ENCODE data around the gene PI4KB.
"Not testable (repeated sequence)": the region's sequence is repeated elsewhere in the genome, so short reads cannot be mapped to it uniquely, and the experiment has no call there.

The PI4KB gene

DNA sequence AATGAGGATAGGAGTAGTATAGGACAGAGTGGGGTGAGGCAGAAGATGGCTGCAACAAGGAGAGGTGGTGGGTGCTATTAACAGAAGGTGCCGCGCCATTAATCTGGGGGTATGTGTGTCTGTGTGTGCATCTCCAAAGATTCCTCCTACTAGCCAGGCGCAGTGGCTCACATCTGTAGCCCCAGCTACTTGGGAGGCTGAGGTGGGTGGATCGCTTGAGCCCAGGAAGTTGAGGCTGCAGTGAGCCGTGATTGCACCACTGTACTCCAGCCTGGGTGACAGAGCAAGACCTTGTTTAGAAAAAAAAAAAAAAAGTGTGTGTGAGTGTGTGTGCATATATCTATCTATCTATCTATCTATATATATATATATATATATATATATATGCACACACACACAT lies 51.9 kb downstream of the PI4KB start:
- DNase-seq: not testable (repeated sequence)

- no peak for DNase-seq
Measured at GRCh38 chr1:151273924-151274466, 53.2 kb downstream of the PI4KB start.

GRCh38 chr1:151267760-151268159 lies 59.5 kb downstream of the PI4KB start:
- DNase-seq: no peak

GRCh38 chr1:151266821-151267220 lies 60.4 kb downstream of the PI4KB start:
- DNase-seq: no peak

- no peak for DNase-seq
Measured at GRCh38 chr1:151266315-151266714, 60.9 kb downstream of the PI4KB start.

- no peak for DNase-seq
Measured at GRCh38 chr1:151265446-151266236, 61.6 kb downstream of the PI4KB start.

DNA sequence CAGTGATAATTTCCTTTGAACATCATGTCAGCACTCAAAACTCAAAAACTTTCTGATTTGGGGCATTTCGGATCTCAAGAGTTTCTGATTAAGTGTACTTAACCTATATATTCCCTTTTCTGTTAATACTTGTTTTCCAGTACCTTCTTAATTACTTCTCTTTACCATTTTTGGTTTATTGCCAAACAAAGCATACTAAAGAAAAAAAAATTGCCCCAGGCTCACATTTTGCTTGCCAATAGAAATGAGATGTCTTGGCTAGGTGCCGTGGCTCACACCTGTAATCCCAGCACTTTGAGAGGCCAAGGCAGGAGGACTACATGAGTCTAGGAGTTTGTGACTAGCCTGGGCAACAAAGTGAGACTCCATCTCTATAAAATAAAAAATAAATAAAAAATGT lies 67.9 kb downstream of the PI4KB start:
- no peak for DNase-seq

DNA sequence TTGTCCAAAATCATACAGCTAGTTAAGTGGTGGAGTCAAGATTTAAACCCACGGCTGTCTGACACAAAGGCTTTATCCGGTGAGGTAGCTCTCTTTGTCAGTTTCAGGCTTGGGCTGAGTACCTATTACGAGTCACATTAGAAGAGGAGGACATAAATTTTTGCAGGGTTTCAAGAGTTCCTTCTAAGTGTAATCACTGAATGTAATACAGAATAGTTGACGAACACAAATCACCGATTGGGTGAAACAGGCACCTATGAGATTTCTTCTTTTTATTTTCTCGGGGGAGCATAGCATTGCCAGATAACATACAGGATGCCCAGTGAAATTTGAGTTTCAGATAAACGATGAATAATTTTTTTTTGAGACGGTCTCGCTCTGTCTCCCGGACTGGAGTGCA lies 71.8 kb downstream of the PI4KB start:
- DNase-seq: no peak

- DNase-seq: peak; percentile 95
Measured at GRCh38 chr1:151254217-151255213, 72.7 kb downstream of the PI4KB start, which contains the start of gene PSMD4. Gene PSMD4, plus strand, starts transcription at chr1:151254734. Its CDS starts 49 bp downstream, at chr1:151254783.

GRCh38 chr1:151251656-151252470 lies 75.4 kb downstream of the PI4KB start:
- DNase-seq: peak; percentile 63

GRCh38 chr1:151246786-151247185 lies 80.4 kb downstream of the PI4KB start:
- DNase-seq: no peak

- DNase-seq: no peak
Measured at GRCh38 chr1:151243683-151244216, 83.5 kb downstream of the PI4KB start.

DNA sequence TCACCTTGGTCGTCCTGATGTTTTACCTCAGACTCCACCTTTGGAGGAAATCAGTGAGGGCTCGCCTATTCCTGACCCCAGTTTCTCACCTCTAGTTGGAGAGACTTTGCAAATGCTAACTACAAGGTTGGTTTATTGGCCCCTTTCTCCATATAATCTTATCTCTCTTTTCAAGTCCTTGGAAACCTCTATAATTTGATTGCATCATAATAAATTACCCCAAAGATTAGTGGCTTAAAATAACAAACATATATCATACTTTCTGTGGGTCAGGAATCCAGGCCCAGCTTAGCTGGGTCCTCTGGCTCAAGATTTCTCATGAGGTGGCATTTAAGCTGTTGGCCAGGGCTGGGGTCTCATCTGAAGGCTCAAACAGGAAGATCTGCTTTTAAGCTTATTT lies 84.8 kb downstream of the PI4KB start:
- DNase-seq: no peak
